Muscle of arm (tissue), 14 donors: ENCODE data around the gene BNIPL. TPM values are rescaled to one million over a fixed set of nuclear protein-coding genes. Genes with fewer than 3 reads are reported as not detected.

Experiments
- DNase-seq: peaks from one replicate; pipeline ENCODE4 v3.0.0-alpha.2; 2013
- long read RNA-seq, 11 donors: transcript quantifications; one replicate each; lab custom pipeline, GENCODE V29; 2026
- polyA plus RNA-seq, 12 donors: library from polyadenylated mRNA; unstranded; fragments of 120-200 nt; gene quantifications; one replicate each; pipeline ENCODE4 v1.2.1, GENCODE V29; 2013; ENCODE audit not compliant: insufficient read length in 12 of 12

Gene BNIPL, protein sequence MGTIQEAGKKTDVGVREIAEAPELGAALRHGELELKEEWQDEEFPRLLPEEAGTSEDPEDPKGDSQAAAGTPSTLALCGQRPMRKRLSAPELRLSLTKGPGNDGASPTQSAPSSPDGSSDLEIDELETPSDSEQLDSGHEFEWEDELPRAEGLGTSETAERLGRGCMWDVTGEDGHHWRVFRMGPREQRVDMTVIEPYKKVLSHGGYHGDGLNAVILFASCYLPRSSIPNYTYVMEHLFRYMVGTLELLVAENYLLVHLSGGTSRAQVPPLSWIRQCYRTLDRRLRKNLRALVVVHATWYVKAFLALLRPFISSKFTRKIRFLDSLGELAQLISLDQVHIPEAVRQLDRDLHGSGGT
- 10 to 100 TPM in 1 of 12 donors, 1 to 10 TPM in 4, under 1 TPM in 5, not detected in 2; 0.33 to 23.1 (median 0.91) TPM for polyA plus RNA-seq
- long read RNA-seq, donor 1 = 0 reads
- long read RNA-seq, donor 2 = 0 reads
- long read RNA-seq, donor 3 = 0 reads
- long read RNA-seq, donor 4 = 0 reads
- long read RNA-seq, donor 5 = 0 reads
- long read RNA-seq, donor 6 = 0 reads
- long read RNA-seq, donor 7, partial matches to known transcripts = 0 of 1 reads
- long read RNA-seq, donor 7, other reads (novel, unspliced or antisense) = 0 of 1 reads
- long read RNA-seq, donor 8 = 0 reads
- long read RNA-seq, donor 9, partial matches to known transcripts = 0 of 2 reads
- long read RNA-seq, donor 9, other reads (novel, unspliced or antisense) = 0 of 2 reads
- long read RNA-seq, donor 10 = 0 reads
- long read RNA-seq, donor 11 = 0 reads

DNA sequence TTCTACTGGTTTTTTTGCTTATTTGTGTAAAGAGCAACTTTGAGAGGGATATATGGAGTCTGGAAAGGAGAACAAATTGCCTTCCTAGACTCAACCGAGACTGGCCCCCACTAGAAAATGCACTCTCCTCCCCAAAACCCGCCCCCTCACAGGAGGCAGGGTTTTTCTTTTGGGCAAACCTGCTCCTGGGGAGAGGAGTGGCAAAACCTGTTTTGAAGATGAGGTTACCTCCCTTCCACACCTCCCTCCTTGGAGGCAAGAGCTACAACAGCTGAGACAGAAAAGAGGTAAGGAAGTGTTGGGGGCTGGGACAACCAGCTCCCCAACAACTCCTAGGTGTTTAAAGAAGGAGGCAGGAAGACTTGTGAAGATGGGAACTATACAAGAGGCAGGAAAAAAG is at the start of gene BNIPL:
Gene BNIPL, plus strand, starts transcription at position 231 of the 400 bp plus-strand sequence. Its CDS starts 140 bp downstream, at position 371.
- no peak for DNase-seq

DNA sequence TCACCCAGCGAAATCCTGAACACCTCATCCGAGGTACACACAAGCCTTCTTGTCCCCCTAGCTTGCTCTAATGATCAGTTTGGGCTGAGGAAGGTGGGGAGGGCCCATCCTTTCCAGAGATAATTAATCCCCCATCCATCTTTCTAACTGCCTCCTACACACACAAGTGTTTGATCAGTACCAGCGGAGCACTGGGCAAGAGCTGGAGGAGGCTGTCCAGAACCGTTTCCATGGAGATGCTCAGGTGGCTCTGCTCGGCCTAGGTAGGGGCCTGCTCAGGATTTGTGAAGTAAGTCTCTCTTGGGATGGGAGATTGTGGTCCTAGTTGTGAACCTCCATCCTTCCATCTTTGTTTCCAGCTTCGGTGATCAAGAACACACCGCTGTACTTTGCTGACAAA is 48.5 kb upstream of the BNIPL start:
- DNase-seq = no peak

DNA sequence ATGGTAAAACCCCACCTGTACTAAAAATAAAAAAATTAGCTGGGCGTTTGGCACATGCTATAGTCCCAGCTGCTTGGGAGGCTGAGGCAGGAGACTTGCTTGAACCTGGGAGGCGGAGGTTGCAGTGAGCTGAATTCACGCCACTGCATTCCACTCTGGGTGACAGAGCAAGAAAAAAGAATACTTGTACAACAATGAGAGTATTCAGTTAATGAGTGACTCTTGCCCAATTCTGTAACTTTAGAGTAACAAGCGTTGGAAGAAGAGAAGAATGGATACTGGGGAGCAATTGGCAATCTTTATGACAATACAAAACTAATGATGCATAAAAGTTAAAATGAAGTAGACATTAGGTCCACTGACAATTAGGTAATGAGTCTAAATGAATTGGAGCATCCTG is 43.8 kb upstream of the BNIPL start:
- no peak for DNase-seq

DNA sequence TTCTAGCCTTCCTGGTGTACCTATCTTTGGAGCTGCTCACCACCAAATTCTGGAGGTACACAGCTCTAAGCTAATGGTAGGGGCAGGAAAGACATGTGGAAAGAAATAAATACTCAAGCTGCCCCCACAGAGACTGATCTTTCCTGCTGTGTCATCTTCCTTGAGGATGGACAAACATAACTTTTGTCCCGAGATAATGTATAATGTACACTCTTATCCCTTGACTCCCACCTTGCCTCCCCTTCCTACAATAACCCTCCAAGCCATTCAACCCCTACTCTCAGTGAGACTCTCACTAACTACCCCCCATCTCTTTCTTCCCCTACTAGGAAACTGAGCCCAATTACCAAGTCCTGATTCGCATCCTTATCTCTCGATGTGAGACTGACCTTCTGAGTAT is 42.1 kb upstream of the BNIPL start:
- DNase-seq = no peak

DNA sequence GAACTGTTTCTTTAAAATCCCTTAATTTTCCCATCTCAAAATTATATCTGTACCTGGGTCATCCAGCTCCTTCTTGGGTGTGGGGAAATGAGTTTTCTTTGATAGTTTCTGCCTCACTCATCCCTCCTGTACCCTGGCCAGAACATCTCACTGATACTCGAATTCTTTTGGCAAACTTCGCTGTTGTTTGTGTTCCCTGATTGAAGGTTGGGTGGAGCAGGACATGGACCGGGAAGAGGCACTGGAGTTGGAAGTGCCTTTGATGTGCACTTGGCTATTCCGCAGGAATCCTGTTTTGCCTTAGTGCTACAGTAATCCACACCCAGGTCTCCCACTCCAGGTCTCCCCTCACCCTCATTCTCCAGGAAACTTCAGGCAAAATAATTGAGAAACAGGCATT is 40.9 kb upstream of the BNIPL start:
- DNase-seq = no peak

DNA sequence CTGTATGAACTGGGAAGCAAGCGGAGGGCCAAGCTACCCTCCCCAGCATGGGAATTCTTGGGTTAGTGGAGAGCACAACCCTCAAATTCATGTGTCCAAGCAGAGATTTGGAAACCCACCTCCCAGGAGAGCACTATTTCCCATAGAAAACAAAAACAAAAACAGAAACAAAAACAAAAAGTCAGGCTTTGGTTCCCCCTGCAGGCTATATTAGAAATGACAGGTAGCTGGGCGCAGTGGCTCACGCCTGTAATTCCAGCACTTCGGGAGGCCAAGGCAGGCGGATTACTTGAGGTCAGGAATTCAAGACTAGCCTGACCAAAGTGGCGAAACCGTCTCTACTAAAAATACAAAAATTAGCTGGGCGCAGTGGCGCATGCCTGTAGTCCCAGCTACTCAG is 40.5 kb upstream of the BNIPL start:
- peak; percentile 42 for DNase-seq

DNA sequence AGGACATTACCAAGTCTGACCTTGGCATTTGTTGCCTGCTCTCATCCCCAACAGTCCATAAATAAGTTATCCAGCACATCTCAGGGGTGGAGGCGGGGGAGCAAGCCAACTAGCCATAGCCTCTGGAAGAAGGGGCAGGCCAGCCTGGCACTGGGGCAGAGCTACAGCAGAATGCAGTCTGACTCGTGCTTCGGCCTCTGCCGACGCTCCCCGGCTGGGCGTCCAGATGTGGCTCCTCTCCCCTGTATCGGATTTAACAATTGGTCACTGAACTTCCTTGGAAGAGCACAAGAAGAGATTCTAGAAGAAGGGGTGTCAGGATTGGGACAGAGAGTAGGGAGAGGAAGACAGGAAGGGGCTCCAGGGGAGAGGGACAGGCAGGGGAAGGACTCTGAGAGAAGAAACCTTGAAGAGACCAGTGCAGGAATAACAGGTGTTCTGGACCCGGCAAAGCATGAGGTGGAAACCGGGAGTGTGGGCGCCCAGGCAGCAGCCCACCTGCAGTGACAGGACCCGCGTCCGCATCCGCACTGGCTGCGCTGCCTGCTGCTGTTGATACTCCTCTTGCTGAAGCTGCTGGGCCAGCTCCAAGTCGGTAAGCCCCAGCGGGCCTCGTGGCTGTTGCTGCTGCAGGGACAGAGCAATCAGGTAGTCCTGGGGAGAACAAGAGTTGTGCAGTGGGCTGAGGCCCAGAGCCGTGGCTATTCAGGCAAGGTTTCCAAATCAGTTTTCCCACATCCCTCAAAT is 39.1 kb upstream of the BNIPL start:
- no peak for DNase-seq

DNA sequence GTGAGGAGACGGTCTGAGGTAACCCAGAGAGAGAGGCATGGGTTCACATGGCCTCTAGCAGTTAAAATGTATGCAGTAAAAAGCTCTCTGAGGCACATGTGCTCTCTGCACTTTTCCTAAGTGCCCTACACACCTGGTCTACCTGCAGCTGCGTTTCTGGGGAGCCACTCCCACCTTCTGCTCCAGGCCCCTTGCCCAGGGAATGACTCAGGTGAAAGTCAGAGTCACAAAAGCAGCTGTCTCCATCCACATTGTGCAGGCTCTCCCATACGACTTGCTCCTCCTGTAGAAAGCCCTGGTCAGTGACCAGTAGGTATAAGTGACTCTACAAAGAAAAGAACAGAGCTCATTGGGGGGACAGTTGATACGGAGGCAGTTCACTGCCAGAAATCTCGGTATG is 38.4 kb upstream of the BNIPL start:
- DNase-seq = no peak

DNA sequence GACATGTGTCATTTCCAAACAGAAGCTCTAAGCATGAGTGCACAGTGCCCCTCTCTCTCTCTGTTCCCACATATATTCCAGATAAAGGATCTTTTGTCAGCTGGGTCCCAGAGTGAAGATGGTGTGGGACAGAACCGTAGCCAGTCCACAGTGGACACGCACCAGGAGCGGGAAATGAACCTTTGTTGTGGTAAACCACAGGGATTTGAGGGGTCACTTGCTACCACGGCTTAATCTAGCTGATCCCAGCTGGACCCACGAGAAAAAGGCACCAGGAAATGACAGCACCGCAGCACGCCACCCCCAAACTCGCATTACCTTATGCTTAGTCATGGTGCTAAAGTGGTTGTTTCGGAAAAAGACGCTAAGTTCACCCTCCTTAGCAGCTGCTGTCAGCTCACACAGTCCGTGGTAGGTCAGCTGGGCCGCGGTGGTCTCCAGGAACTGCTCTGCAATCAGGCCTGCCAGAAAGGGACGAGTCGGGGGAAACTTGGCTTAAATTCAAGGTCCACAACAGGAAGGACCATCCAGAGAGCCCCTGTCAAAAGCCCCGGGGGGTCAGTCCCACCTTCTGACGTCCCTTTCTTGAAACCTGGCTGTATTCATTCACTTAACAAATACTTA is 37.2 kb upstream of the BNIPL start:
- DNase-seq = no peak

DNA sequence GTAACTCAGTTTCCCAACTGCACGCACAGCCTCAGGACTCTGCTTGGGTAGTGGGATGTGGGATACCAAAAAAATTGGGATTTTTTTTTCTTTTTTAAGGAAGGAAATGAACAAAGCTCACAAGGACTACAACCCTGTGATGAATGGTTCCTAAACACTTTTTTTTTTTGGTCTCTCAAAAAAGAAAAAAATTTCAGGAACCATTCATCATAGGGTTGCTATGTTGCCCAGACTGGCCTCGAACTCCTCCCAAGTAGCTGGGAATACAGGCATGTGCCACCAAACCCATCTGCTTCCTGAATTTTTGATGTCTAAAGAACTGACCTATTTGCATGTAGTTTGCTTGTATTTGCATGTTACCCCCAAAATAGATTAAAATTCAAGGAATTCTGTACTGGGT is 36.5 kb upstream of the BNIPL start:
- no peak for DNase-seq

DNA sequence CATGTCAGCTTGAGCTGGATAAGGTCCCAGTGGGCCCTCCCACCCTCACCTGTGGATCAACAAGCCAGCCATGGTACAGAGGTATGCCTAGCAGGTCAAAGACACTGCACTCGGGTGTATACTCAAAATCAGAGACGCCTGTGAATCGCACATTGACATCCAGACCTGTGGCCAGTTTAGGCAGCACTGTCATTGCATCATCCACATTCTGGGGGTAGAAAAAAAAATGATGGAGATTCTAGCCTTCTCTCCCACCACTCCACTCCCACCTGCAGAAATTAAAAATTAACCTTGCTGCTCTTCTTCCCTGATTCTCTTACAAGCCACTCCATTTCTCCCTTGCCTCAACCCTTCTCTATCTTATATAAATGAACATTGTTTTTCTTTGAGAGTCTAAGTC is 36.0 kb upstream of the BNIPL start:
- no peak for DNase-seq

DNA sequence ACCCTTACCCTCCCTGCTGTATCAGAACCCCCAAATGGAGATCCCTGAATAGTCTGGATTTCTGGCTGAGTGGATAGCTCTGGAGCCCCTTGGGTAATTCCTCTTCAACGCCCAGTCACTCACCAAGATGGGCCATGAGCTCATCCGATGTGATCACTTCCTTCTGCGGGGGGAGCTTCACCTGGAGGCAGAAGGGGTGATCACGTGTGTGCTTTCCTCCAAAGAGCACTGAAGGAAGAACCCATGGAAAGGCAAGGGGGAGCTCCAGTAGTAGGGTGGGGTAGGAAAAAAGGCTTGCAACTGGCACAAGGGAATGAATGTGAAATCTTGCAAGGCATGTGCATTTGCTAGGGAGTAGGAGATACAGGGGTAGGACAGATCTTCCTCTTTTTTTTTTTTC is 34.8 kb upstream of the BNIPL start:
- DNase-seq = no peak

DNA sequence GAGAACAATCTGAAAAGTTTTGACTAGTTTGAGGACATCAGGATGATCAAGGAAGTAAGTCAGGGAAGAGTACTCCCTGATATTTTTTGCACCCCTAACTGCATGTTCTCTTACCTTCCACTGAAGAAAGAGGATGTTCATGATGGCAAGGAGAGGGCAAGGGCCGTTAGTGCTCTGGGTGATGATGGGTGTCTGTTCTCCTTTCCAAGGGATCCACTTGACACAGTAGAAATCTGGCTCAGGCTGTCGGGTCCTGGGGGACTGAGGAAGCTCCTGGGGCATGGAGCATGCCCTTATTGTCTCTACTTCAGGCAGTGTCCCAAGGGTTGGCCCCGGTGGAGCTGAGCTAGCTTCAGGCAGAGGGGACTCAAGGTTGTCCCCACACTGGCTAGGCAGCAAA is 34.3 kb upstream of the BNIPL start:
- DNase-seq = no peak

DNA sequence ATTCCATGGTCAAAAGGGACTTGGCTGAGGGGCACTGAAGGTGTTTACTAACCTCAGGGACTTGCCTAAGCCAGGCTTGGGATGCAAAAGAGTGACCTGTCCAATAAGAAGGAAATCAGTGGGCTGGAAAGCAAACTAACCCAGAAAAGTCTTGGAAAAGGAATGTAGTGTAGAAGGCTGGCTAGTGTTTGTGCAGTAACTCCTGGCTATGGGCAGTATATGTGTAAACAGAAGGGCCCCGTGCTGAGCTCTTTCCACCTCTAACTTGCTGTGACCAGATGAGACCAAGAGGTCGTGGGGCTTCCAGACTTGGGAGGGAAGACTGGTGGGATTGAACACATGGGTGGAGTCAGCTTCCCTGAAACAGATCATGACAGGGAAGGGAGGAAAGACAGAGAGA is 33.8 kb upstream of the BNIPL start:
- DNase-seq = no peak

DNA sequence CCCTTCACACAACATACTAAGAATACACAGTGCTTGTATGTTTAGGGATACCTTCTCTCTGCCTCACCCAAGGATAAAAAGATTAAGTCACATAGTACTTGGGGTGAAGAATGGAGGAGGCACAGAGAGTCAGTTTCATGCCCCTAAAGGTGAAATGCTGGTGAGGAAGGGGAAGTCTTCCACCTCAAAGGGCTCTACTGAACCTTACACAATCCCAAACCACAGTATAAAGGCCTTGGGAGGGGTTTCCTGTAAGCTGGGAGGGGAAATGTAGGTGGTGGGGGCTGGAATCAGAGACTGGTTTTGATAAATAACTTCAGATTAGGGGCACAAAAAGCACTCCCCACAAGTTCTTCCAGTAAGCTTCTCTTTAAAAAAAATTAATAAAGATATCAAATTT is 33.2 kb upstream of the BNIPL start:
- DNase-seq = no peak

DNA sequence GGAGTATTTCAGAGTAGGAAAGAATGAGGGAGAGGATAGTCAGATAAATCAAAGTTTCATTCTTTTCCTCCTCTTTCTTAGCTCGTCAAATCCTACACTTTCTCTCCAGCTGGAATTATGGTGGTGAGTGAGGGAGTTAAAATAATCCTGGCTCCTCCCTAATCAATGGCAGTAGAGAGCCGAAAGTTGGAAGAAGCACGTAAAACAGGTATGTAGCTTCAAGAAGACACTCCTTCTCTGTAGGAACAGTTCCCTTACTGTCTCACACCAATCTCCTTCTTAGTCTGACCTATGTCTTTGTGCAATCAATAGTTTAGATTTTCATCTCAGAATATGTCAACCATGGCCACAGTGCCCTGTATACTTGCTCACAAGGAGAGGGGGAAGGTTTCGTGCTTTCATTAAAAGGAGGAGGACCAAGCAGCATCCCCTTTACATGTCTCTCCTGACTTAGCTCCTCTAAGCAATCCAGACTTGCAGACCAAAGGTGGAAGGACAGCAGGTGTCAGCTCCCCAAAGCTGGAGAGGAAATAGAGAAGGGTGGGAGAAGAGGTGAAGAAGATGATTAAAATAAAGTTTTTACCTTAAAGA is 30.6 kb upstream of the BNIPL start:
- no peak for DNase-seq

DNA sequence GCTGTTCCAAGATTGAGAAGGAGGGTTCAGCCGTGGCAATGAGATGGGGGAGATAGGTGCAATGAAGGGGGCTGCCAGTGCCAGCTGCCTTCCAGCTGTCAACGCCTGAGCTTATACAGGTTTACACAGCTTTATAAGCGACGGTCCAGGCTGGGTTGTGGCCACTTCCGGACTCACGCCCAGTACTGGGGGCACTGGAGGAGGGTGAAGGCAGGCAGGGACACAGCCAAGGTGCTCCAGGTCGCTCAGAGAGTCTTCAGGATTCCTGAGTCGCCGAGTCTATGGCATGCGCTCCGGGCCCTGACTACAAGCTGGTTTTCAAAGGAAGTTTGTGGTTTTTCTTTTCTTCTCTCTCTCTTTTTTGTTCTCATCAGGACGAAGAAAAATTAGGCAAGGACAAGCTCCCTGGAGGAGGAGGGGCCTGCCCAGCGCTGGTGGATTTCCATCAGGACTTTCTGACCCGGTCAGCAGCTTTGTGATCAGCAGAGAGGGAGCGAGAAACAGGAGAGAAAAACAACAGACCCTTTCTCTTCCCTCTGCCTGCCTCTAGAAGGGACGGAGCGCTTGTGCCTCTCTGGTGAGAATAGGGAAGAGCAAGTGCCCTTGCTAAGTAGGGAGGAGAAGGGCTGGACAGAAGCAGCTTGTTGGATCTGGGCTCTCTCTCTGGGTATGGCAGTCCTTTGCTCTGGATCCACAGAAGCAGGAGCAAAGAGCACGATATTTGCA is 29.9 kb upstream of the BNIPL start, which contains the start of gene MINDY1:
Gene MINDY1, minus strand, starts transcription at position 576 of the 726 bp plus-strand sequence. CDS start 4,285 bp downstream, outside the sequence.
- DNase-seq = peak; percentile 87

DNA sequence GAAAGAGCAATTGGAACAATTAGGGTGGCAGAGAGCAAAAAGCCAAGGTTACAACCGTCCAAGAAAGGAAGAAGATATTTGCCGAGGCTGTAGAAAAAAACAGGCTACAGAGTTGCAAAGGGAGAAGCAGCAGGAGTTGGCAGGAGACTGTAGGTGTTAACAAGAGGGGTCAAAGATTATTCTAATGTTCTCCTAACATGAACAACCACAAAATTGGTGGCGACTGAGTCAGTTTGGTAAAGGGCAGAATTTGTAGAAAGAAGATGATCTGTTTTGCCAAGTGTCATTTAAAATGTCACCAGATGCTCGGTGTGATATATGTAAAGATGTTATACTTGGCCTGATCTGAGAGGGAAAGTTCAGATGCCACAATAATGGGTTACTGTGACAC is 28.5 kb upstream of the BNIPL start:
- DNase-seq = peak; percentile 29

DNA sequence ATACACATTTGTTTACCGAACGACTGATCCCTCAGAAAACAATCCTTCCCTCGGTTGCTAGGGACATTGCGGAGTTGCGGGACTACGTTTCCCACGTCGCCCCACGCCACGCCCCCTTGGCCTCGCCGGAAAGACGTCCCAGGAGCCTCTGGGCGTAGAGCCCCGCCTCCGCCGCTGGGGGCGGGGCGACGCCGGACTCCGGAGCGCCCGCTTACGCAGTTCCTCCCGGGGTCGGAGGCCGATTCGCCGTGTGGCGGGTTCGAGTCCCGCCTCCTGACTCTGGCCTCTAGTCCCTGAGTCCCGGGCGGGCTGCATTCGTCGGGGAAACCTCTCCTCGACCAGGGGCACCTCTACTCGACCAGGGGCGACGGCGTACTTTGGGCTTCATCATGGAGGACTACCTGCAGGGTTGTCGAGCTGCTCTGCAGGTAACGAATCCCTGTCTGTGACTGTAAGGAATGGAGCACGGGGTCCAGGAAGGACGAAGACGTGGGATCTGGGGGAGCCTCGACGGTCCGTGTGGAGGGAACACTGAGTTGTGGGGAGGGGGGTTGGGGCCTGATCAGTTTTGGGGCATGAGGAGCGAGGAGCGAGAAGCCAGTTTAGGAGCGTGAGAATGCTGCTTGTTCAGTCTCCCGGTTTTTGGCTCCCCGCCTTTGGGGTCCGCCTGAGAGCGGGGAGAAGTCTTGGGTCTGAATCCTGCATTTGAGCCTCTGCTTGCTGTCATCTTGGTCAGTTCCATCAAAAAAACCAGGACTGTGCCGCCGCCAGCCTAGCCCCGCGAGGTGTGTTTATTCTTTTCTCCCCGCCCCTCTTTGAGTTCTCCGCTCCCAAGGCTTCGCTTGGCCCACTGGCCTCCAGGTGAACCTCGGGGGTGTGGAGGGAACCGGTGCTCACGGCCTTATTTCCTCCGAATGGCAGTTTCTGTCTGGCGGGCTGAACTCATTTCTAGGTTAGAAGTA is 27.9 kb upstream of the BNIPL start, which contains the start of gene PRUNE1:
Gene PRUNE1, plus strand, starts transcription at position 206 of the 962 bp plus-strand sequence. Its CDS starts 184 bp downstream, at position 390.
- peak; percentile 98 for DNase-seq
